ENCODE results near the gene TRIM6.

DNA sequence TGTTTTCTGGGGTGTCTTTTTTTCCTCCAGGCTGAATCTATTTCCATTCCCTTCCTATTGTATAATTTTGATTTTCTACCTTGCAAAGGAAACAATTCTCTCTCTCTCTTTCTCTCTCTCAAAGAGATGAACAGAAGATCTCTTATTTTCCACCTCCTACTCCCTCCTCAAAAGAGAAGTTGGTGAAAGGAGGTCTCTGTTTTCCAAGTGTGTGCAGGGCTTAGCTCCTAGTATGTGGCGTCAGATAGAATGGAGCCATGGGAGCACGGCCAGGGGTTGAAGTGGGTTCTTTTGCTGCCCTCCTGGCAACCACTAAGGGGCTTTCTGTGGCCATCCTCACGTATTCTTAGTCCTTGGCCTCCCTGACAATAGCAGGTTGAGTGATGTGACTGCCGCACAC is 28.8 kb downstream of the TRIM6 start:
- TF ChIP-seq SPI1 (IDR thresholded peaks at IDR 0.05; ENCODE audit: low read depth, low read length) (no peak), POLR2A (IDR thresholded peaks at IDR 0.05; ENCODE audit: low read depth, low read length) (no peak)
